GM23338 (cell line): ENCODE measurements around the gene PBX3. TPM values are rescaled to one million over a fixed set of nuclear protein-coding genes. Genes with fewer than 3 reads are reported as not detected.

Experiments used
- ATAC-seq: fragments of 200-7000 bp; cut with Tn5 transposase; 3 replicates; pipeline ENCODE4 v1.9.1; 2020
- DNase-seq: peaks from one replicate; pipeline ENCODE4 v3.0.0-alpha.2; 2015; ENCODE audit warnings: low spot score
- H2AFZ ChIP-seq: fragments of 200-600 bp; sonication (generic); 2 replicates; pipeline ENCODE4 v1.8.0; 2016; ENCODE audit warnings: antibody characterized with exemption, mild to moderate bottlenecking, moderate library complexity
- H3F3A ChIP-seq: fragments of 200-600 bp; sonication (generic); replicated peaks from 2 replicates; pipeline ENCODE4 v1.8.0; 2017; ENCODE audit warnings: antibody characterized with exemption, mixed run types, low read depth
- H3K27ac ChIP-seq: fragments of 200-600 bp; sonication (generic); 2 replicates; pipeline ENCODE4 v1.6.1; 2016; ENCODE audit warnings: low read depth
- H3K27me3 ChIP-seq: fragments of 200-600 bp; sonication (generic); 2 replicates; pipeline ENCODE4 v1.8.0; 2016; ENCODE audit warnings: mild to moderate bottlenecking, mixed run types, moderate library complexity; ENCODE audit not compliant: insufficient read depth
- H3K36me3 ChIP-seq: fragments of 200-600 bp; sonication (generic); 2 replicates; pipeline ENCODE4 v1.8.0; 2016; ENCODE audit warnings: mild to moderate bottlenecking; ENCODE audit not compliant: insufficient read depth
- H3K4me1 ChIP-seq: fragments of 200-600 bp; sonication (generic); 2 replicates; pipeline ENCODE4 v1.8.0; 2016; ENCODE audit warnings: mild to moderate bottlenecking, moderate library complexity; ENCODE audit not compliant: insufficient read depth
- H3K4me2 ChIP-seq: fragments of 200-600 bp; sonication (generic); 2 replicates; pipeline ENCODE4 v1.7.1; 2017; ENCODE audit warnings: mixed run types
- H3K4me3 ChIP-seq: fragments of 200-600 bp; sonication (generic); 2 replicates; pipeline ENCODE4 v1.6.1; 2016; ENCODE audit warnings: mixed run types
- H3K79me2 ChIP-seq: fragments of 200-600 bp; sonication (generic); replicated peaks from 2 replicates; pipeline ENCODE4 v1.8.0; 2017; ENCODE audit warnings: mild to moderate bottlenecking; ENCODE audit not compliant: insufficient read depth
- H3K9me2 ChIP-seq: fragments of 200-600 bp; sonication (generic); 2 replicates; pipeline ENCODE4 v1.8.0; 2017; ENCODE audit not compliant: insufficient read depth
- H4K20me1 ChIP-seq: fragments of 200-600 bp; sonication (generic); replicated peaks from 2 replicates; pipeline ENCODE4 v1.8.0; 2017; ENCODE audit warnings: mild to moderate bottlenecking; ENCODE audit not compliant: insufficient read depth
- H3K27ac Mint-ChIP-seq: 2 replicates; pipeline ENCODE4 v1.8.0; 2020; ENCODE audit warnings: inconsistent platforms, mild to moderate bottlenecking, moderate library complexity, mixed read lengths
- H3K27me3 Mint-ChIP-seq: 3 replicates; pipeline ENCODE4 v1.8.0; 2022; ENCODE audit warnings: low read depth, mild to moderate bottlenecking, moderate library complexity, mixed read lengths, inconsistent platforms; ENCODE audit not compliant: insufficient read depth, poor library complexity
- H3K36me3 Mint-ChIP-seq: 3 replicates; pipeline ENCODE4 v1.8.0; 2021; ENCODE audit warnings: low read depth, mild to moderate bottlenecking, inconsistent platforms, moderate library complexity, mixed read lengths
- H3K4me1 Mint-ChIP-seq: 3 replicates; pipeline ENCODE4 v1.8.0; 2020; ENCODE audit warnings: mild to moderate bottlenecking, inconsistent platforms, mixed read lengths
- H3K4me3 Mint-ChIP-seq: 3 replicates; pipeline ENCODE4 v1.8.0; 2021; ENCODE audit warnings: moderate library complexity, mild to moderate bottlenecking, inconsistent platforms, mixed read lengths
- H3K9me3 Mint-ChIP-seq: 3 replicates; pipeline ENCODE4 v1.8.0; 2020; ENCODE audit warnings: moderate library complexity, mild to moderate bottlenecking, inconsistent platforms, mixed read lengths
- NANOG ChIP-seq: IDR thresholded peaks from 2 replicates; pipeline ENCODE4 v1.6.1; 2016; ENCODE audit warnings: antibody characterized with exemption, borderline replicate concordance
- ZNF114 ChIP-seq: fragments of 250-450 bp; sonication (Bioruptor Pico); IDR thresholded peaks from 2 replicates; pipeline ENCODE4 v1.5.0; 2020; ENCODE audit warnings: mild to moderate bottlenecking, moderate library complexity
- polyA plus RNA-seq: library from polyadenylated mRNA; unstranded; fragments of >200 nt; fragmentation: Nextera tagmentation; extraction: Ambion mirVana; gene quantifications from 2 replicates; pipeline ENCODE4 v1.2.1, GENCODE V29; 2016
- total RNA-seq: library from RNA; depleted of rRNA; stranded (reverse); fragments of >200 nt; shearing (Covaris generic); gene quantifications from 2 replicates; pipeline ENCODE4 v1.2.3, GENCODE V29; 2014
- TF ChIP-seq, protein P1 (sequence below): IDR thresholded peaks from one replicate; pipeline ENCODE4 v1.6.1; 2018; ENCODE audit warnings: antibody characterized with exemption; ENCODE audit not compliant: unreplicated experiment
- TF ChIP-seq, protein P2 (sequence below): fragments of 250-450 bp; sonication (Bioruptor Pico); IDR thresholded peaks from 2 replicates; pipeline ENCODE4 v1.5.0; 2020; ENCODE audit warnings: mild to moderate bottlenecking, moderate library complexity

PBX3 gene
- total and polyA plus RNA-seq, 2 experiments from 2014 or later = 28.9 to 50.5 TPM

DNA sequence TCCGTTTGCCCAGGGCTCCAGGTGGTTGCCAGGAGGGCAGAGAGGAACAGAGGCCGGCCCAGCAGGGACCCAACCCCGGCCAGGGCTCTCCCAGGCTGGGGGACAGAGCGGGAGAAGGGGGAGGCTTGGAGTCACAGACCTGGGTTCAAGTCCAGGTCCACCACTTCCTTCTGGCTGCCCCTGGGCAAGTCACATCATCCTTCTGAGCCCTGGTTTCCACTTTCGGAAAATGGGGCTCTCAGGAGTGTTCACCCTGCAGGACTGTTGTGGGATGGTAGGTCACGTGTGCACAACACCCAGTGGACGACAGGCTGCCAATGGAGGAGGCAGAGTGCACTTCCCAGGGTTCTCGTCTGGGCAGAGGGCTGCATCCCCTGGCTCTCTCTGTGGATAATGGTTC lies 245.4 kb downstream of the PBX3 start (continued):
- TF ChIP-seq, protein P1, sequence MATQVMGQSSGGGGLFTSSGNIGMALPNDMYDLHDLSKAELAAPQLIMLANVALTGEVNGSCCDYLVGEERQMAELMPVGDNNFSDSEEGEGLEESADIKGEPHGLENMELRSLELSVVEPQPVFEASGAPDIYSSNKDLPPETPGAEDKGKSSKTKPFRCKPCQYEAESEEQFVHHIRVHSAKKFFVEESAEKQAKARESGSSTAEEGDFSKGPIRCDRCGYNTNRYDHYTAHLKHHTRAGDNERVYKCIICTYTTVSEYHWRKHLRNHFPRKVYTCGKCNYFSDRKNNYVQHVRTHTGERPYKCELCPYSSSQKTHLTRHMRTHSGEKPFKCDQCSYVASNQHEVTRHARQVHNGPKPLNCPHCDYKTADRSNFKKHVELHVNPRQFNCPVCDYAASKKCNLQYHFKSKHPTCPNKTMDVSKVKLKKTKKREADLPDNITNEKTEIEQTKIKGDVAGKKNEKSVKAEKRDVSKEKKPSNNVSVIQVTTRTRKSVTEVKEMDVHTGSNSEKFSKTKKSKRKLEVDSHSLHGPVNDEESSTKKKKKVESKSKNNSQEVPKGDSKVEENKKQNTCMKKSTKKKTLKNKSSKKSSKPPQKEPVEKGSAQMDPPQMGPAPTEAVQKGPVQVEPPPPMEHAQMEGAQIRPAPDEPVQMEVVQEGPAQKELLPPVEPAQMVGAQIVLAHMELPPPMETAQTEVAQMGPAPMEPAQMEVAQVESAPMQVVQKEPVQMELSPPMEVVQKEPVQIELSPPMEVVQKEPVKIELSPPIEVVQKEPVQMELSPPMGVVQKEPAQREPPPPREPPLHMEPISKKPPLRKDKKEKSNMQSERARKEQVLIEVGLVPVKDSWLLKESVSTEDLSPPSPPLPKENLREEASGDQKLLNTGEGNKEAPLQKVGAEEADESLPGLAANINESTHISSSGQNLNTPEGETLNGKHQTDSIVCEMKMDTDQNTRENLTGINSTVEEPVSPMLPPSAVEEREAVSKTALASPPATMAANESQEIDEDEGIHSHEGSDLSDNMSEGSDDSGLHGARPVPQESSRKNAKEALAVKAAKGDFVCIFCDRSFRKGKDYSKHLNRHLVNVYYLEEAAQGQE = no peak

DNA sequence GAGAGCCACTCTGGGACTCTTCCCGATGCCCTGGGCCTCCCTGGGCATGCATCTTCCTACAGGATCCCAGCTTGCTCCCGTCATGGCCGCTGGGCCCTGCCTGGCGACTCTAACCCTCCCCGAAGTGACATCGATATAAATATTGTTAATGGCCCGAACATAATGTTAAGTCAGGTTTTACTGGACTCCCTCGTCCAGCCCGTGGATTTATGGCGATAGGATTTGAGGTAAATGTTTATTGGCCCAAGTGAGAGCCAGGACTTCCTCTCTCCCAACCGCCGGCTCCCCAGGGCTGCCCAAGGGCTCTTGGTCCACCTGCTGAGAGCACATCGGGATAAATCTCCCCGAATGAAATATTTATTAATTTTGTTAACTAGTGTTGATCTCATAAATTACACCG lies 246.3 kb downstream of the PBX3 start:
- Histone ChIP-seq H3K27ac (no peak overlapping the region), H3K27me3 (no peaks in the 10 kb centered on the region), H3K4me1 (no peaks in the 10 kb centered on the region), H3K79me2 (no peaks in the 10 kb centered on the region), H3F3A (no peaks in the 10 kb centered on the region), H3K36me3 (no peaks in the 10 kb centered on the region), H3K4me3 (no peak overlapping the region), H3K4me2 (no peak overlapping the region), H2AFZ (no peak overlapping the region), H4K20me1 (no peaks in the 10 kb centered on the region), H3K9me2 (no peaks in the 10 kb centered on the region)
- Mint-ChIP-seq H3K9me3 (no peaks in the 10 kb centered on the region), H3K27ac (no peak overlapping the region), H3K4me3 (no peak overlapping the region), H3K4me1 (peaks cover 2% of the 10 kb centered on the region; the same call in 1 of the 3 replicates), H3K27me3 (peaks cover 4% of the 10 kb centered on the region), H3K36me3 (no peaks in the 10 kb centered on the region)
- ATAC-seq (no peak), DNase-seq (no peak)
- no peak for TF ChIP-seq ZNF114 (CRISPR knock-in tag)
- no peak for TF ChIP-seq NANOG
- TF ChIP-seq, protein P2, sequence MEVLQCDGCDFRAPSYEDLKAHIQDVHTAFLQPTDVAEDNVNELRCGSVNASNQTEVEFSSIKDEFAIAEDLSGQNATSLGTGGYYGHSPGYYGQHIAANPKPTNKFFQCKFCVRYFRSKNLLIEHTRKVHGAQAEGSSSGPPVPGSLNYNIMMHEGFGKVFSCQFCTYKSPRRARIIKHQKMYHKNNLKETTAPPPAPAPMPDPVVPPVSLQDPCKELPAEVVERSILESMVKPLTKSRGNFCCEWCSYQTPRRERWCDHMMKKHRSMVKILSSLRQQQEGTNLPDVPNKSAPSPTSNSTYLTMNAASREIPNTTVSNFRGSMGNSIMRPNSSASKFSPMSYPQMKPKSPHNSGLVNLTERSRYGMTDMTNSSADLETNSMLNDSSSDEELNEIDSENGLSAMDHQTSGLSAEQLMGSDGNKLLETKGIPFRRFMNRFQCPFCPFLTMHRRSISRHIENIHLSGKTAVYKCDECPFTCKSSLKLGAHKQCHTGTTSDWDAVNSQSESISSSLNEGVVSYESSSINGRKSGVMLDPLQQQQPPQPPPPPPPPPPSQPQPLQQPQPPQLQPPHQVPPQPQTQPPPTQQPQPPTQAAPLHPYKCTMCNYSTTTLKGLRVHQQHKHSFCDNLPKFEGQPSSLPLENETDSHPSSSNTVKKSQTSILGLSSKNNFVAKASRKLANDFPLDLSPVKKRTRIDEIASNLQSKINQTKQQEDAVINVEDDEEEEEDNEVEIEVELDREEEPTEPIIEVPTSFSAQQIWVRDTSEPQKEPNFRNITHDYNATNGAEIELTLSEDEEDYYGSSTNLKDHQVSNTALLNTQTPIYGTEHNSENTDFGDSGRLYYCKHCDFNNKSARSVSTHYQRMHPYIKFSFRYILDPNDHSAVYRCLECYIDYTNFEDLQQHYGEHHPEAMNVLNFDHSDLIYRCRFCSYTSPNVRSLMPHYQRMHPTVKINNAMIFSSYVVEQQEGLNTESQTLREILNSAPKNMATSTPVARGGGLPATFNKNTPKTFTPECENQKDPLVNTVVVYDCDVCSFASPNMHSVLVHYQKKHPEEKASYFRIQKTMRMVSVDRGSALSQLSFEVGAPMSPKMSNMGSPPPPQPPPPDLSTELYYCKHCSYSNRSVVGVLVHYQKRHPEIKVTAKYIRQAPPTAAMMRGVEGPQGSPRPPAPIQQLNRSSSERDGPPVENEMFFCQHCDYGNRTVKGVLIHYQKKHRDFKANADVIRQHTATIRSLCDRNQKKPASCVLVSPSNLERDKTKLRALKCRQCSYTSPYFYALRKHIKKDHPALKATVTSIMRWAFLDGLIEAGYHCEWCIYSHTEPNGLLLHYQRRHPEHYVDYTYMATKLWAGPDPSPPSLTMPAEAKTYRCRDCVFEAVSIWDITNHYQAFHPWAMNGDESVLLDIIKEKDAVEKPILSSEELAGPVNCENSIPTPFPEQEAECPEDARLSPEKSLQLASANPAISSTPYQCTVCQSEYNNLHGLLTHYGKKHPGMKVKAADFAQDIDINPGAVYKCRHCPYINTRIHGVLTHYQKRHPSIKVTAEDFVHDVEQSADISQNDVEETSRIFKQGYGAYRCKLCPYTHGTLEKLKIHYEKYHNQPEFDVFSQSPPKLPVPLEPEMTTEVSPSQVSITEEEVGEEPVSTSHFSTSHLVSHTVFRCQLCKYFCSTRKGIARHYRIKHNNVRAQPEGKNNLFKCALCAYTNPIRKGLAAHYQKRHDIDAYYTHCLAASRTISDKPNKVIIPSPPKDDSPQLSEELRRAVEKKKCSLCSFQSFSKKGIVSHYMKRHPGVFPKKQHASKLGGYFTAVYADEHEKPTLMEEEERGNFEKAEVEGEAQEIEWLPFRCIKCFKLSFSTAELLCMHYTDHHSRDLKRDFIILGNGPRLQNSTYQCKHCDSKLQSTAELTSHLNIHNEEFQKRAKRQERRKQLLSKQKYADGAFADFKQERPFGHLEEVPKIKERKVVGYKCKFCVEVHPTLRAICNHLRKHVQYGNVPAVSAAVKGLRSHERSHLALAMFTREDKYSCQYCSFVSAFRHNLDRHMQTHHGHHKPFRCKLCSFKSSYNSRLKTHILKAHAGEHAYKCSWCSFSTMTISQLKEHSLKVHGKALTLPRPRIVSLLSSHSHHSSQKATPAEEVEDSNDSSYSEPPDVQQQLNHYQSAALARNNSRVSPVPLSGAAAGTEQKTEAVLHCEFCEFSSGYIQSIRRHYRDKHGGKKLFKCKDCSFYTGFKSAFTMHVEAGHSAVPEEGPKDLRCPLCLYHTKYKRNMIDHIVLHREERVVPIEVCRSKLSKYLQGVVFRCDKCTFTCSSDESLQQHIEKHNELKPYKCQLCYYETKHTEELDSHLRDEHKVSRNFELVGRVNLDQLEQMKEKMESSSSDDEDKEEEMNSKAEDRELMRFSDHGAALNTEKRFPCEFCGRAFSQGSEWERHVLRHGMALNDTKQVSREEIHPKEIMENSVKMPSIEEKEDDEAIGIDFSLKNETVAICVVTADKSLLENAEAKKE (CRISPR knock-in tag) = no peak
- TF ChIP-seq, protein P1 = no peak
